WTC11 (cell line): ENCODE measurements around the gene PRR5L. TPM values are rescaled to one million over a fixed set of nuclear protein-coding genes. Genes with fewer than 3 reads are reported as not detected.

Experiments used
- ATAC-seq: fragments of 200-7000 bp; cut with Tn5 transposase; 2 replicates; pipeline ENCODE4 v1.10.0; 2021; ENCODE audit warnings: mild to moderate bottlenecking, moderate library complexity
- CTCF ChIA-PET: fragments of 300-600 bp; sonication (Branson Sonifier 250); formaldehyde crosslinking; loops from one replicate; lab custom pipeline; 2021; ENCODE audit warnings: antibody characterized with exemption; lab: Charles Lee
- POLR2A ChIA-PET: fragments of 350-600 bp; sonication (Branson Sonifier 250); formaldehyde crosslinking; loops from one replicate; lab custom pipeline; 2021; ENCODE audit warnings: antibody characterized with exemption; lab: Charles Lee
- DNase-seq: peaks from one replicate; pipeline ENCODE4 v3.0.0; 2021; ENCODE audit warnings: low spot score
- H3K27ac Mint-ChIP-seq: 2 replicates; pipeline ENCODE4 v1.8.0; 2021; ENCODE audit warnings: mixed read lengths
- H3K27me3 Mint-ChIP-seq: 2 replicates; pipeline ENCODE4 v1.8.0; 2021; ENCODE audit warnings: low read depth, mild to moderate bottlenecking, moderate library complexity, mixed read lengths
- H3K36me3 Mint-ChIP-seq: 2 replicates; pipeline ENCODE4 v1.8.0; 2021; ENCODE audit warnings: mixed read lengths
- H3K4me1 Mint-ChIP-seq: 2 replicates; pipeline ENCODE4 v1.8.0; 2022; ENCODE audit warnings: mixed read lengths
- H3K4me3 Mint-ChIP-seq: 2 replicates; pipeline ENCODE4 v1.8.0; 2021; ENCODE audit warnings: mild to moderate bottlenecking, moderate library complexity, mixed read lengths
- H3K9me3 Mint-ChIP-seq: 2 replicates; pipeline ENCODE4 v1.8.0; 2021; ENCODE audit warnings: mixed read lengths
- ATF3 ChIP-seq: sonication (generic); formaldehyde crosslinking; conservative IDR thresholded peaks from 2 replicates; pipeline ENCODE4 v1.8.1; 2022; ENCODE audit warnings: mild to moderate bottlenecking, missing genetic modification reagents
- CREM ChIP-seq: sonication (generic); formaldehyde crosslinking; IDR thresholded peaks from 2 replicates; pipeline ENCODE4 v1.8.1; 2022; ENCODE audit warnings: mild to moderate bottlenecking, missing genetic modification reagents, moderate library complexity
- ERG ChIP-seq: fragments of 250-450 bp; sonication (Bioruptor Pico); IDR thresholded peaks from 2 replicates; pipeline ENCODE4 v1.8.0; 2021; ENCODE audit warnings: mild to moderate bottlenecking
- ESRRA ChIP-seq: sonication (generic); formaldehyde crosslinking; IDR thresholded peaks from 2 replicates; pipeline ENCODE4 v1.8.1; 2022; ENCODE audit warnings: mild to moderate bottlenecking, missing genetic modification reagents, borderline replicate concordance
- FOXP1 ChIP-seq: sonication (generic); formaldehyde crosslinking; IDR thresholded peaks from 2 replicates; pipeline ENCODE4 v1.8.0; 2022; ENCODE audit warnings: missing genetic modification reagents, mild to moderate bottlenecking, moderate library complexity, borderline replicate concordance
- GRHL2 ChIP-seq: fragments of 250-450 bp; sonication (Bioruptor Pico); IDR thresholded peaks from 2 replicates; pipeline ENCODE4 v1.8.0; 2022; ENCODE audit warnings: mild to moderate bottlenecking, moderate library complexity; ENCODE audit not compliant: insufficient replicate concordance, severe bottlenecking
- IRF1 ChIP-seq: sonication (generic); formaldehyde crosslinking; IDR thresholded peaks from 2 replicates; pipeline ENCODE4 v1.8.0; 2023; ENCODE audit warnings: missing genetic modification reagents
- IRF2 ChIP-seq: sonication (generic); formaldehyde crosslinking; IDR thresholded peaks from 2 replicates; pipeline ENCODE4 v1.8.0; 2022; ENCODE audit warnings: low read depth, missing genetic modification reagents, borderline replicate concordance
- MXD4 ChIP-seq: fragments of 250-450 bp; sonication (Bioruptor Pico); IDR thresholded peaks from 2 replicates; pipeline ENCODE4 v1.8.0; 2021; ENCODE audit warnings: mild to moderate bottlenecking, moderate library complexity, borderline replicate concordance
- NFYB ChIP-seq: sonication (generic); formaldehyde crosslinking; conservative IDR thresholded peaks from 2 replicates; pipeline ENCODE4 v1.8.0; 2022; ENCODE audit warnings: low read depth, missing genetic modification reagents
- NR2C2 ChIP-seq: sonication (generic); formaldehyde crosslinking; IDR thresholded peaks from 2 replicates; pipeline ENCODE4 v1.8.0; 2022; ENCODE audit warnings: mild to moderate bottlenecking, missing genetic modification reagents
- PRDM15 ChIP-seq: sonication (generic); formaldehyde crosslinking; IDR thresholded peaks from 2 replicates; pipeline ENCODE4 v1.8.0; 2022; ENCODE audit warnings: missing genetic modification reagents
- RORB ChIP-seq: fragments of 250-450 bp; sonication (Bioruptor Pico); IDR thresholded peaks from 2 replicates; pipeline ENCODE4 v1.9.0; 2021; ENCODE audit warnings: mild to moderate bottlenecking
- ZMAT4 ChIP-seq: fragments of 250-450 bp; sonication (Bioruptor Pico); IDR thresholded peaks from 2 replicates; pipeline ENCODE4 v1.9.0; 2021; ENCODE audit warnings: mild to moderate bottlenecking
- ZNF219 ChIP-seq: sonication (generic); formaldehyde crosslinking; IDR thresholded peaks from 2 replicates; pipeline ENCODE4 v1.8.0; 2023; ENCODE audit warnings: missing genetic modification reagents, mild to moderate bottlenecking, borderline replicate concordance
- ZNF263 ChIP-seq: sonication (generic); formaldehyde crosslinking; IDR thresholded peaks from 2 replicates; pipeline ENCODE4 v1.8.1; 2022; ENCODE audit warnings: low read depth, mild to moderate bottlenecking, moderate library complexity, missing genetic modification reagents
- ZNF671 ChIP-seq: fragments of 250-450 bp; sonication (Bioruptor Pico); IDR thresholded peaks from 2 replicates; pipeline ENCODE4 v1.8.0; 2021; ENCODE audit warnings: mild to moderate bottlenecking
- total RNA-seq: library from RNA; stranded (reverse); gene quantifications from 3 replicates; pipeline ENCODE4 v1.2.3, GENCODE V29; 2021

Gene PRR5L
- total RNA-seq, 1 experiment from 2014 or later = 3.9 TPM

- TF ChIP-seq ERG (CRISPR knock-in tag) (no peak), ESRRA (CRISPR knock-in tag) (no peak), GRHL2 (CRISPR knock-in tag) (no peak), ZNF263 (CRISPR knock-in tag) (no peak)
Observed at GRCh38 chr11:36452961-36453360, 156.9 kb downstream of the PRR5L start (continued).

- no peaks in the 10 kb centered on the region for H3K9me3 Mint-ChIP-seq
- H3K4me1 Mint-ChIP-seq = peaks cover 21% of the 10 kb centered on the region
- no peak overlapping the region for H3K4me3 Mint-ChIP-seq
- H3K27me3 Mint-ChIP-seq = no peaks in the 10 kb centered on the region; the same call in none of the 2 replicates
- no peak overlapping the region for H3K27ac Mint-ChIP-seq
- no peaks in the 10 kb centered on the region for H3K36me3 Mint-ChIP-seq
- ChIA-PET POLR2A (no interaction called here), CTCF (interaction anchor here (0.9 to 2.6 kb wide), 2 partner anchors 16 to 39 kb away, joined by 3 to 14 read pairs; no protein-coding TSS in a partner anchor)
- DNase-seq (no peak), ATAC-seq (no peak)
- no peak for TF ChIP-seq RORB (CRISPR knock-in tag)
- TF ChIP-seq NR2C2 (CRISPR knock-in tag) = no peak
- TF ChIP-seq IRF2 = no peak
- TF ChIP-seq ZNF671 (CRISPR knock-in tag) = no peak
- TF ChIP-seq MXD4 (CRISPR knock-in tag) = no peak
- TF ChIP-seq ATF3 (CRISPR knock-in tag) = no peak
- TF ChIP-seq ERG (CRISPR knock-in tag) = no peak
- no peak for TF ChIP-seq PRDM15 (CRISPR knock-in tag)
- no peak for TF ChIP-seq IRF1 (CRISPR knock-in tag)
- no peak for TF ChIP-seq NFYB
- no peak for TF ChIP-seq ZMAT4 (CRISPR knock-in tag)
- TF ChIP-seq GRHL2 (CRISPR knock-in tag) = no peak
- no peak for TF ChIP-seq FOXP1 (CRISPR knock-in tag)
- TF ChIP-seq CREM (CRISPR knock-in tag) = no peak
- TF ChIP-seq ZNF219 = no peak
- TF ChIP-seq ESRRA (CRISPR knock-in tag) = no peak
Observed at GRCh38 chr11:36453678-36454077, 157.6 kb downstream of the PRR5L start.
